GM12878 (cell line): ENCODE measurements around the gene PDZD2. TPM values are rescaled to one million over a fixed set of nuclear protein-coding genes. Genes with fewer than 3 reads are reported as not detected.

Experiments used
- CHD1 ChIP-seq: IDR thresholded peaks from 2 replicates; pipeline ENCODE4 v1.6.1; 2012; ENCODE audit warnings: low read depth, low read length, improper control_type of control experiment
- RB1 ChIP-seq: fragments of 450-650 bp; formaldehyde crosslinking; IDR thresholded peaks from 2 replicates; pipeline ENCODE4 v1.6.1; 2017; ENCODE audit warnings: mild to moderate bottlenecking, borderline replicate concordance
- SIN3A ChIP-seq: IDR thresholded peaks from 2 replicates; pipeline ENCODE4 v1.6.1; 2012; ENCODE audit warnings: low read depth, low read length, improper control_type of control experiment
- SPI1 ChIP-seq: IDR thresholded peaks from 2 replicates; pipeline ENCODE4 v1.6.1; 2011; ENCODE audit warnings: low read depth, mild to moderate bottlenecking, low read length, moderate library complexity, borderline replicate concordance; ENCODE audit not compliant: insufficient read depth
- YY1 ChIP-seq: IDR thresholded peaks from 2 replicates; pipeline ENCODE4 v1.6.1; 2011; ENCODE audit warnings: low read depth, mild to moderate bottlenecking, low read length
- polyA plus RNA-seq, 11 experiments: library from polyadenylated mRNA; depleted of rRNA in 4 of 11; unstranded in 6 of 11; stranded (reverse) in 5 of 11; fragments of >200 nt; fragmentation: Nextera tagmentation in 4 of 11; fragmentation: Illumina TruSeq in 1 of 11; extraction: Ambion mirVana in 4 of 11; extraction: Trizol in 1 of 11; gene quantifications; 1 replicate in 1 of 11; 2 replicates in 10 of 11; pipeline versions ENCODE4 v1.2.1 to v1.2.3, GENCODE V29; 2011 to 2016; ENCODE audit warnings: inconsistent platforms in 2 of 11, missing spikeins in 2 of 11, low read depth in 1 of 11
- total RNA-seq, 4 experiments: library from RNA; depleted of rRNA in 3 of 4; stranded (reverse); fragments of >200 nt in 3 of 4; fragmentation: Illumina TruSeq in 1 of 4; extraction: Trizol in 1 of 4; gene quantifications; 2 replicates each; pipeline versions ENCODE4 v1.2.1 to v1.2.3, GENCODE V29; 2013 to 2021
- TF ChIP-seq, protein P1 (sequence below): IDR thresholded peaks from 2 replicates; pipeline ENCODE4 v1.6.1; 2011; ENCODE audit warnings: low read depth, low read length, improper control_type of control experiment, borderline replicate concordance
- TF ChIP-seq, protein P2 (sequence below): fragments of 450-650 bp; IDR thresholded peaks from 2 replicates; pipeline ENCODE4 v1.6.1; 2016; ENCODE audit warnings: mild to moderate bottlenecking, moderate library complexity, borderline replicate concordance
- TF ChIP-seq, protein P3 (sequence below): IDR thresholded peaks from 2 replicates; pipeline ENCODE4 v1.6.1; 2012; ENCODE audit warnings: low read depth, low read length, improper control_type of control experiment
- TF ChIP-seq, protein P4 (sequence below): fragments of 450-650 bp; IDR thresholded peaks from 2 replicates; pipeline ENCODE4 v1.6.1; 2017; ENCODE audit warnings: antibody characterized with exemption, mild to moderate bottlenecking, moderate library complexity
- TF ChIP-seq, protein P5 (sequence below): fragments of 450-650 bp; IDR thresholded peaks from 2 replicates; pipeline ENCODE4 v1.6.1; 2017; ENCODE audit warnings: mild to moderate bottlenecking, moderate library complexity

The PDZD2 gene
- total and polyA plus RNA-seq, 10 of the 15 experiments (the other 5 are each of a cell fraction or from before 2014, with no cell fraction given): 0.01 to 0.58 (median 0.29) TPM; not detected in 3

DNA sequence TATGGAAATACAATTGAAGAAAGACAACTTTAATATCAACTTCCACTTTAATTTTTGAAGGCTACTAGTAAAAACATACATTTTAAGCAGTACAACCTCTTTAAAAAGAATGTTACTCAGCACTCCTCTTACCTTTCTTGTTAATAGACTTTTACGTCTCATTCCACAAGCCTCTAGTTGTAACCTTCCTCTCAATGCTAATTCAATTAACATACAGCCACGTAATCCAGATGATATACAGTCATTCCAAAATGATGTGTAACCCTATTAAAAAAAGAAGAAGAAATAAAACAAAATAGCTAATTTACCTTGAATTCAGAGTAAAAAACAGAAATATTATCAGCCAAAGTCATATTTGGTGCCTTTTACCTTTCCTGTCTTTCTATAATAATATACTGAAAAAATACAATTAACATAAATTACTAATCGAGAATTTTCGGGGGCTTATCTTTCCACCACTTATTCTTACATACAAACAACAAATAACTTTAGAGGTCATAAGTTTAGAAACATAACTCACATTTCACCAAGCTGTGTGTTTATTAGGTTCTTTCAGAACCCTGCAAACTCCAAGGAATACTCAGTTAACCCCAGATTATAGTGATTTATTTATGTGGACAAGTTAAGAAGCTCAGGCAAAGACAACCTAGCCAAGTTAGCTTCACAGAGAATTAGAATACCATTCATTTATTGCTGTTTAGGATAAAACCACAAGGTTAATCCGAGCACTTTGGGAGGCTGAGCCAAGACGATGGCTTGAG is 504.9 kb downstream of the PDZD2 start (continued):
- no peak for TF ChIP-seq SPI1
- no peak for TF ChIP-seq YY1
- TF ChIP-seq RB1: no peak
- no peak for TF ChIP-seq CHD1
- TF ChIP-seq, protein P1, sequence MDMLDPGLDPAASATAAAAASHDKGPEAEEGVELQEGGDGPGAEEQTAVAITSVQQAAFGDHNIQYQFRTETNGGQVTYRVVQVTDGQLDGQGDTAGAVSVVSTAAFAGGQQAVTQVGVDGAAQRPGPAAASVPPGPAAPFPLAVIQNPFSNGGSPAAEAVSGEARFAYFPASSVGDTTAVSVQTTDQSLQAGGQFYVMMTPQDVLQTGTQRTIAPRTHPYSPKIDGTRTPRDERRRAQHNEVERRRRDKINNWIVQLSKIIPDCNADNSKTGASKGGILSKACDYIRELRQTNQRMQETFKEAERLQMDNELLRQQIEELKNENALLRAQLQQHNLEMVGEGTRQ: no peak
- TF ChIP-seq, protein P2, sequence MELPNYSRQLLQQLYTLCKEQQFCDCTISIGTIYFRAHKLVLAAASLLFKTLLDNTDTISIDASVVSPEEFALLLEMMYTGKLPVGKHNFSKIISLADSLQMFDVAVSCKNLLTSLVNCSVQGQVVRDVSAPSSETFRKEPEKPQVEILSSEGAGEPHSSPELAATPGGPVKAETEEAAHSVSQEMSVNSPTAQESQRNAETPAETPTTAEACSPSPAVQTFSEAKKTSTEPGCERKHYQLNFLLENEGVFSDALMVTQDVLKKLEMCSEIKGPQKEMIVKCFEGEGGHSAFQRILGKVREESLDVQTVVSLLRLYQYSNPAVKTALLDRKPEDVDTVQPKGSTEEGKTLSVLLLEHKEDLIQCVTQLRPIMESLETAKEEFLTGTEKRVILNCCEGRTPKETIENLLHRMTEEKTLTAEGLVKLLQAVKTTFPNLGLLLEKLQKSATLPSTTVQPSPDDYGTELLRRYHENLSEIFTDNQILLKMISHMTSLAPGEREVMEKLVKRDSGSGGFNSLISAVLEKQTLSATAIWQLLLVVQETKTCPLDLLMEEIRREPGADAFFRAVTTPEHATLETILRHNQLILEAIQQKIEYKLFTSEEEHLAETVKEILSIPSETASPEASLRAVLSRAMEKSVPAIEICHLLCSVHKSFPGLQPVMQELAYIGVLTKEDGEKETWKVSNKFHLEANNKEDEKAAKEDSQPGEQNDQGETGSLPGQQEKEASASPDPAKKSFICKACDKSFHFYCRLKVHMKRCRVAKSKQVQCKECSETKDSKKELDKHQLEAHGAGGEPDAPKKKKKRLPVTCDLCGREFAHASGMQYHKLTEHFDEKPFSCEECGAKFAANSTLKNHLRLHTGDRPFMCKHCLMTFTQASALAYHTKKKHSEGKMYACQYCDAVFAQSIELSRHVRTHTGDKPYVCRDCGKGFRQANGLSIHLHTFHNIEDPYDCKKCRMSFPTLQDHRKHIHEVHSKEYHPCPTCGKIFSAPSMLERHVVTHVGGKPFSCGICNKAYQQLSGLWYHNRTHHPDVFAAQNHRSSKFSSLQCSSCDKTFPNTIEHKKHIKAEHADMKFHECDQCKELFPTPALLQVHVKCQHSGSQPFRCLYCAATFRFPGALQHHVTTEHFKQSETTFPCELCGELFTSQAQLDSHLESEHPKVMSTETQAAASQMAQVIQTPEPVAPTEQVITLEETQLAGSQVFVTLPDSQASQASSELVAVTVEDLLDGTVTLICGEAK: no peak
- TF ChIP-seq SIN3A: no peak
- TF ChIP-seq, protein P3, sequence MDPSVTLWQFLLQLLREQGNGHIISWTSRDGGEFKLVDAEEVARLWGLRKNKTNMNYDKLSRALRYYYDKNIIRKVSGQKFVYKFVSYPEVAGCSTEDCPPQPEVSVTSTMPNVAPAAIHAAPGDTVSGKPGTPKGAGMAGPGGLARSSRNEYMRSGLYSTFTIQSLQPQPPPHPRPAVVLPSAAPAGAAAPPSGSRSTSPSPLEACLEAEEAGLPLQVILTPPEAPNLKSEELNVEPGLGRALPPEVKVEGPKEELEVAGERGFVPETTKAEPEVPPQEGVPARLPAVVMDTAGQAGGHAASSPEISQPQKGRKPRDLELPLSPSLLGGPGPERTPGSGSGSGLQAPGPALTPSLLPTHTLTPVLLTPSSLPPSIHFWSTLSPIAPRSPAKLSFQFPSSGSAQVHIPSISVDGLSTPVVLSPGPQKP: no peak
- TF ChIP-seq, protein P4, sequence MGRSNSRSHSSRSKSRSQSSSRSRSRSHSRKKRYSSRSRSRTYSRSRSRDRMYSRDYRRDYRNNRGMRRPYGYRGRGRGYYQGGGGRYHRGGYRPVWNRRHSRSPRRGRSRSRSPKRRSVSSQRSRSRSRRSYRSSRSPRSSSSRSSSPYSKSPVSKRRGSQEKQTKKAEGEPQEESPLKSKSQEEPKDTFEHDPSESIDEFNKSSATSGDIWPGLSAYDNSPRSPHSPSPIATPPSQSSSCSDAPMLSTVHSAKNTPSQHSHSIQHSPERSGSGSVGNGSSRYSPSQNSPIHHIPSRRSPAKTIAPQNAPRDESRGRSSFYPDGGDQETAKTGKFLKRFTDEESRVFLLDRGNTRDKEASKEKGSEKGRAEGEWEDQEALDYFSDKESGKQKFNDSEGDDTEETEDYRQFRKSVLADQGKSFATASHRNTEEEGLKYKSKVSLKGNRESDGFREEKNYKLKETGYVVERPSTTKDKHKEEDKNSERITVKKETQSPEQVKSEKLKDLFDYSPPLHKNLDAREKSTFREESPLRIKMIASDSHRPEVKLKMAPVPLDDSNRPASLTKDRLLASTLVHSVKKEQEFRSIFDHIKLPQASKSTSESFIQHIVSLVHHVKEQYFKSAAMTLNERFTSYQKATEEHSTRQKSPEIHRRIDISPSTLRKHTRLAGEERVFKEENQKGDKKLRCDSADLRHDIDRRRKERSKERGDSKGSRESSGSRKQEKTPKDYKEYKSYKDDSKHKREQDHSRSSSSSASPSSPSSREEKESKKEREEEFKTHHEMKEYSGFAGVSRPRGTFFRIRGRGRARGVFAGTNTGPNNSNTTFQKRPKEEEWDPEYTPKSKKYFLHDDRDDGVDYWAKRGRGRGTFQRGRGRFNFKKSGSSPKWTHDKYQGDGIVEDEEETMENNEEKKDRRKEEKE: no peak
- TF ChIP-seq, protein P5, sequence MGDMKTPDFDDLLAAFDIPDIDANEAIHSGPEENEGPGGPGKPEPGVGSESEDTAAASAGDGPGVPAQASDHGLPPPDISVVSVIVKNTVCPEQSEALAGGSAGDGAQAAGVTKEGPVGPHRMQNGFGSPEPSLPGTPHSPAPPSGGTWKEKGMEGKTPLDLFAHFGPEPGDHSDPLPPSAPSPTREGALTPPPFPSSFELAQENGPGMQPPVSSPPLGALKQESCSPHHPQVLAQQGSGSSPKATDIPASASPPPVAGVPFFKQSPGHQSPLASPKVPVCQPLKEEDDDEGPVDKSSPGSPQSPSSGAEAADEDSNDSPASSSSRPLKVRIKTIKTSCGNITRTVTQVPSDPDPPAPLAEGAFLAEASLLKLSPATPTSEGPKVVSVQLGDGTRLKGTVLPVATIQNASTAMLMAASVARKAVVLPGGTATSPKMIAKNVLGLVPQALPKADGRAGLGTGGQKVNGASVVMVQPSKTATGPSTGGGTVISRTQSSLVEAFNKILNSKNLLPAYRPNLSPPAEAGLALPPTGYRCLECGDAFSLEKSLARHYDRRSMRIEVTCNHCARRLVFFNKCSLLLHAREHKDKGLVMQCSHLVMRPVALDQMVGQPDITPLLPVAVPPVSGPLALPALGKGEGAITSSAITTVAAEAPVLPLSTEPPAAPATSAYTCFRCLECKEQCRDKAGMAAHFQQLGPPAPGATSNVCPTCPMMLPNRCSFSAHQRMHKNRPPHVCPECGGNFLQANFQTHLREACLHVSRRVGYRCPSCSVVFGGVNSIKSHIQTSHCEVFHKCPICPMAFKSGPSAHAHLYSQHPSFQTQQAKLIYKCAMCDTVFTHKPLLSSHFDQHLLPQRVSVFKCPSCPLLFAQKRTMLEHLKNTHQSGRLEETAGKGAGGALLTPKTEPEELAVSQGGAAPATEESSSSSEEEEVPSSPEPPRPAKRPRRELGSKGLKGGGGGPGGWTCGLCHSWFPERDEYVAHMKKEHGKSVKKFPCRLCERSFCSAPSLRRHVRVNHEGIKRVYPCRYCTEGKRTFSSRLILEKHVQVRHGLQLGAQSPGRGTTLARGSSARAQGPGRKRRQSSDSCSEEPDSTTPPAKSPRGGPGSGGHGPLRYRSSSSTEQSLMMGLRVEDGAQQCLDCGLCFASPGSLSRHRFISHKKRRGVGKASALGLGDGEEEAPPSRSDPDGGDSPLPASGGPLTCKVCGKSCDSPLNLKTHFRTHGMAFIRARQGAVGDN: no peak
